HG03280 (cell line): ENCODE measurements around the gene PPEF1.
"Not testable (repeated sequence)": the region's sequence is repeated elsewhere in the genome, so short reads cannot be mapped to it uniquely, and the experiment has no call there.

Experiments
- ATAC-seq: cut with Tn5 transposase; IDR thresholded peaks from one replicate; pipeline ENCODE4 v1.9.1; 2021; ENCODE audit warnings: mild to moderate bottlenecking, moderate library complexity; ENCODE audit not compliant: unreplicated experiment

PPEF1 gene

GRCh38 chrX:18792828-18793227 is 85.4 kb downstream of the PPEF1 start:
- ATAC-seq: no peak

DNA sequence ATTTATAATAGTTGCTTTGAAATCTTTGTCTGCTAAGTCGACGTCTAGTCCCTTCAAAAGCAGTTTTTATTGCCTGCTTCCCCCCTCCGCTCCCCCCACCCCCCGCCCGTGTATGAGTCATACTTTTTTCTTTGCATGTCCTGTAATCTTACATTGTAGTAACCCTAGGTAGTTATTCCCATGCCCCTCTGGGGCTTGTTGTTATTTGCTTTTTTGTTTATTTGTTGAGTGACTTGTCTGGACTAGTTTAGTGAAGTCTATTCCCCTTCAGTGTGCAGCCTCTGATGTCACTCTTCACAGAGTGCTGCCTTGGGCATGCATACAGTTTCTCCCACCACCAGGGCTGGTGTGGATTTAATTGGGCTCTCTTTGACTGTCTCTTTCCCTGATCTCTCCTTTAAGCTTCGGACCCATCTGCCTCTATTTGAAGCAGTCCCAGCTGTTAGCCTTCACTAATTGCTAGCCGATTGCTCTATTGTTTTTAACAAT is 86.2 kb downstream of the PPEF1 start:
- no peak for ATAC-seq

GRCh38 chrX:18797141-18797540 is 89.7 kb downstream of the PPEF1 start:
- no peak for ATAC-seq

GRCh38 chrX:18799911-18800310 is 92.5 kb downstream of the PPEF1 start:
- no peak for ATAC-seq

- no peak for ATAC-seq
Observed at GRCh38 chrX:18809641-18810040, 102.2 kb downstream of the PPEF1 start.

- no peak for ATAC-seq
Observed at GRCh38 chrX:18810416-18810815, 103.0 kb downstream of the PPEF1 start.

DNA sequence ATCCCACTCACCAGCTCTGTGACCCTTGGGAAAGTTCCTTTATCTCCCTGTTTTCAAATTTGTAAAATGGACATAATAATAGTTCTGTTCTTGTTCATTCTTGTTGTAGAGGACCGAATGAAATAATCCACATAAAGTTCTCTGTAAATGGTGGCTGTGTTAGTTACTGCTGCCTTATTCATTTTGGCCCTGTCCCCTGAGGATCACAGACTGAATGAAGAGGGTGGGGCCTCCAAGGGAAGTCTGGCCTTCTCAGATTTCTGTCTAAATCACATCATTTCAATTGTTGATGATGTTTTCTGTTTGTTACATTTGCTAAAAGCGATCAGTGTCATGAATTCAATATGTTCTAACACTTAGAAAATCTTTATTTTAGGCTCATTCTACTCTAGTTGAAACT is 117.9 kb downstream of the PPEF1 start:
- no peak for ATAC-seq

DNA sequence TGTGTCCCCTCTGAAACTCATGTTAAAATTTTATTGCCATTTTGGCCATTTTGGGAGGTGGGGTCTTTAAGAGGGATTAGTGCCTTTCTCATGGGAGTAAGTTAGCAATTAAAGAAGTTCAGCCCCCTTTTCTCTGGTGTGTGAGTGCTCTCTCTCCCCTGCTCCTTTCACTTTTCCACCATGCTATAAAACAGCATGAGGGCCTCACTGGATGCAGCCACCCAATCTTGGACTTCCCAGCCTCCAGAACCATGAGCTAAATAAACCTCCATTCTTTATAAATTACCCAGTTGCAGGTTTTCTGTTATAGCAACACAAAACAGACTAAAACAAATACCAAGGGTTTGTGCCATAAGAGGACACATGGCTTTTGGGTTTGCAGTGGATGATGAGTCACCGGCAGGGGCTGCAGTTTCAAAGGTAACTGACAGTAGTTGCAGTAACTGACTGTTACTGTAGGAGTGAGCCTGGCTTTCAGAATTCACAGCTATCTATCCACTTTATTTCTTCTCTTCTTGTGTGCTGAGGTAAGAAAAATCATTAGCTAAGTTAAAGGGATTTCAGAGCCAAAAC is 121.5 kb downstream of the PPEF1 start:
- ATAC-seq: no peak

- ATAC-seq: no peak
Observed at GRCh38 chrX:18833071-18833731, 125.8 kb downstream of the PPEF1 start.

- ATAC-seq: not testable (repeated sequence)
Observed at GRCh38 chrX:18847901-18848300, 140.5 kb downstream of the PPEF1 start.

- peak; percentile 87 for ATAC-seq
Observed at GRCh38 chrX:18855919-18856644, 148.6 kb downstream of the PPEF1 start.

DNA sequence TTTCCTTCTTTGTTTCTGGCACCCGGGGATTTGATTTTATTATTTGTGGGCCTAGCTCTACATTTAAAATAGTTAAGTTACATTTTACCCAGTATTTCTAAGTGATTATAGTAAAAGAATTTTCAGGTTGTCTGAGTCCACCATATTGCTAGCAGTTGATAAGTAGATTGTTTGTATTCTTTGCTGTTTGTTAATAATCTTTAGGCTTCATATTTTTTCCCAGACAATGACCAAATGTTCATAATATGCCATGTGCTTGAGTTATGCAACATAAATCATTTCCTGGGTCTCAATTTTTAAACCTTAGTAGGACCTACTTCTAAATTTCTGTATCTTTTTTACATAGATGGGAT is 149.2 kb downstream of the PPEF1 start:
- ATAC-seq: no peak

DNA sequence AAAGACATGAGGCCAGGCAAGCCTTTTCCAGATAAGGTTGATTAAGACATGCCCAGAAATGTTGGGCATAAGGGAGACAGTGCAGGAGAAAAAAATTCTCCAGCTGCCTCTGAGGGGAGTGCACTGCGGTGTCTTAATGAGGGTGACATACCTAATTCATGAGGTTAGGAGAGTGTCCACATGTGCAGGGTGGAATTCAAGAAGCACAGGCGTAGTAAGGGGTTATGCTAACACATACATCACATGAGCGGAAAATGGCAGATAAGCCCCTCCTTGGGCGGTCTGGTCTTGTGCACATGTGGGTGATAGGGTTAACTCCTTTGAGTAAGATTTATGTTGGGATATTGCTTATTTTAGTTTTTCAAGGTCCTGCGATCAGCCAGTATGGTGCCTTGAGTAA is 154.1 kb downstream of the PPEF1 start:
- no peak for ATAC-seq

DNA sequence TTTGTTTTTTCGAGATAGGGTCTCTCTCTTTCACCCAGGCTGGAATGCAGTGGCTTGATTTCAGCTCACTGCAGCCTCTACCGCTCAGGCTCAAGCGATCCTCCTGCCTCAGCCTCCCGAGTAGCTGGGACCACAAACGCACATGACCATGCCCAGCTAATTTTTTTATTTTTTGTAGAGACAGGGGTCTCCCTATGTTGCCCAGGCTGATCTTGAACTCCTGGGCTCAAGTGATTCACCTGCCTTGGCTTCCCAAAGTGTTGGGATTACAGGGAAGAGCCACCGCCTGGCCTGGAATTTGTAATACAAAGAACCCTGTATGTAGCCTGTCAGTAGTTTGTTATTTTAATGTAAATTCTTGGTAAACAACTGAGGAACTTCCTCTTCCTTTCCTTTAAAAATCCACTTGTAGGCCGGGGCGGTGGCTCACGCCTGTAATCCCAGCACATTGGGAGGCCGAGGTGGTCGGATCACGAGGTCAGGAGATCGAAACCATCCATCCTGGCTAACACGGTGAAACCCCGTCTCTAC is 157.0 kb downstream of the PPEF1 start:
- ATAC-seq: no peak

DNA sequence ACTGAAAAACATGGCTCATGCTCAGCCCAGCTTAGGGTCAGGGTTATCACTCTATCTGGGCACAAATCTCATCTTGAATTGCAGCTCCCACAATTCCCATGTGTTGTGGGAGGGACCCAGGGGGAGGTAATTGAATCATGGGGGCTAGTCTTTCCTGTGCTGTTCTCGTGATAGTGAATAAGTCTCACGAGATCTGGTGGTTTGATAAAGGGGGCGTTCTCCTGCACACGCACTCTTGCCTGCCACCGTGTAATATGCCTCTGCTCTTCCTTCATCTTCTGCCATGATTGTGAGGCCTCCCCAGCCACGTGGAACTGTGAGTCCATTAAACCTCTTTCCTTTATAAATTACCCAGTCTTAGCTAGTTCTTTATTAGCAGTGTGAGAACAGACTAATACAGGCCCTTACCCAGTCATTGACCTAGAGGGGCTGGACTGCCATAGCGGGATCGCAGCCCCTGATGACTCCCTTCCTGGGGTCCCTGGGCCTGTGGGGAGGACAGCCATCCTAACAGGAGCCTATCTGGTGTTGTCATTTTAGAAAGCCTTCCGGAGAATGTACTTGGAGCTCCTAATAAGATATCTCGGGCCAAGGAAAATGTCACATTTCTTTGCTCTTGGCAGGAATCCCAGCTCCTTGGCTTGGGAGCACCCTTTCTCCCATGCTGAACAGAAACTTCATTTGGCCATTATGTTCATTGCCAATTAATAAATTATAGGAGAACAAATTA is 163.9 kb downstream of the PPEF1 start:
- ATAC-seq: no peak

GRCh38 chrX:18871970-18872369 is 164.5 kb downstream of the PPEF1 start:
- ATAC-seq: no peak

DNA sequence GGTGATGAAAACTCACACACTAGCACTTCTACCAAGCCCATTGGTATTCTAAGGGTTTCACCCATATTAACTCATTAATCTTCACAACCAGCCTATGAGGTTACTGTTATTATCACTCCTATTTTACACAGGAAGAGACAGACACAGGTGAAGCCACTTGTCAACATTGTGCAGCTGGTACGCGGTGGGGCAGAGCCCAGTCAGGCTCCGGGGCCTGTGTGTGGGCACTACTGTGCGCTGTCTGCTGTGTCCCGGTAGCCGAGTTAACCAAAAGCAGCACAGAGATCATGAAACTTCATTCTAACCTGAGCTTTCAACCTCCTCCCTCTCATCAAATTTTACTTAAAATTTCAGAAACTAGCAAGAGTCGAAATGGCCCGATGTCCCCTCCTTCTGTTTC is 165.2 kb downstream of the PPEF1 start:
- ATAC-seq: no peak

GRCh38 chrX:18873189-18873791 is 165.8 kb downstream of the PPEF1 start:
- no peak for ATAC-seq

- no peak for ATAC-seq
Observed at GRCh38 chrX:18873836-18874235, 166.4 kb downstream of the PPEF1 start.

DNA sequence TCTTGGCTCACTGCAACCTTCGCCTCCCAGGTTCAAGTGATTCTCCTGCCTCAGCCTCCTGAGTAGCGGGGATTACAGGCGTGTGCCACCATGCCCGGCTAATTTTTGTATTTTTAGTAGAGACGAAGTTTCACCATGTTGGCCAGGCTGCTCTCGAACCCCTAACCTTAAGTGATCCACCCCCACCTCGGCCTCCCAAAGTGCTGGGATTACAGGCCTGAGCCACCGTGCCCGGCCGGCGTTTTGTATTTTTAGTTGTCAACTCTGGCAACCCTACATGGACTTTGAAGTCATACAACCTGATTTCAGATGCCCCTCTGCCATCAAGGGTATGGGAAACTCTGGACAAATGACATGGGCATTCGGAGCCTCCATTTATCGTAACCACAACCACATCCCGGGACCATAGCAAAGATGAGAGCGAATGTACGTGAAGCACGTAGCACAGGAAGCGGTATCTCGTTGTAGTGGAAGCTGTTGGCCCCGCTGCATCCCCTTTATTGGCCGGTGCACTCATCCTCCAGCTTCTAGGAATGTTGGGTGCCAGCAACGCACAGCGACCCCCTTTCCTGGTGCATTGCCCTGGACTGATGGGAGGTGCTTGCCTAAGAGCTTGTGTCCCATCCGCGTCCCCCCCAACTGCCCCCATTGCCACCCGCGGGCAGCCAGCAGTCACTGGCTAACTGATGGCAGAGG is 167.3 kb downstream of the PPEF1 start:
- no peak for ATAC-seq
